ENCODE measurements around the gene ZMYND8.

Gene ZMYND8

DNA sequence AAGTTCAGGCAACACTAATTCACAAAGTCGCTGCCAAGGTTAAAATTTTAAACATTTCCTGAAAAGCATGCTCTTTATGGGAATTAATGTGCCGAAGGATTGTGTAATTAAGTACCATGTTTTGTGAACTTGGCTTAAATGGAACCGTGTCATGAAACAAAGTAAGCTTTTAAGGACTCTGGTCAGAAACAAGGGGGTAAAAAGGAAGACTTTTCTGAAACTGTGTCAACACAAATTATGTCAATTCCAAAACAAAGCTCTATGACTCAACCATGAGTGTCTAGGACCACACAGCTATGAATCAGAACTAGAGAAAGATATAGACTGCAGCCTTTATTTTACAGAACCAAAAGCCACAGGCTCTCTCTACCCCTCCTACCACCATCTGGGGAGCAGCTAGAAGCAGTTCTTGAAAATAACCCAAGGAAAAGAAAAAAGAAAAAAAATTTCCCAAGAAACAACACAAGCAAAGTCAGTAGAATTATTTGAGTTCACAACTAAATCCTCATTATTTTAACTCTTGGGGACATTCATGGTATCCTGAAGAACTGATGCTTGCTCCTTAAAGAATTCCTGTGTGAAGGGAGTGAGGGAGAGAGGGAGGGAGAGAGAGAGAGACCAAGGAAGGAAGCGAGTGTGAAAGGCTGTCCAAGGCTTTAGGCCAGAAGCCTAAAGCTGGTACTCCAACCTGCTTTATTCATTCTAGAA, 81.9 kb downstream of the ZMYND8 start:
- DNase-seq (ENCODE audit: low read depth), result peak; percentile 71
- H3K4me3 ChIP-seq (ENCODE audit: low read depth, low read length), result no peak overlapping the region
- TF ChIP-seq CTCF (IDR thresholded peaks at IDR 0.05; ENCODE audit: low read depth, low read length, missing control alignments), result no peak

DNA sequence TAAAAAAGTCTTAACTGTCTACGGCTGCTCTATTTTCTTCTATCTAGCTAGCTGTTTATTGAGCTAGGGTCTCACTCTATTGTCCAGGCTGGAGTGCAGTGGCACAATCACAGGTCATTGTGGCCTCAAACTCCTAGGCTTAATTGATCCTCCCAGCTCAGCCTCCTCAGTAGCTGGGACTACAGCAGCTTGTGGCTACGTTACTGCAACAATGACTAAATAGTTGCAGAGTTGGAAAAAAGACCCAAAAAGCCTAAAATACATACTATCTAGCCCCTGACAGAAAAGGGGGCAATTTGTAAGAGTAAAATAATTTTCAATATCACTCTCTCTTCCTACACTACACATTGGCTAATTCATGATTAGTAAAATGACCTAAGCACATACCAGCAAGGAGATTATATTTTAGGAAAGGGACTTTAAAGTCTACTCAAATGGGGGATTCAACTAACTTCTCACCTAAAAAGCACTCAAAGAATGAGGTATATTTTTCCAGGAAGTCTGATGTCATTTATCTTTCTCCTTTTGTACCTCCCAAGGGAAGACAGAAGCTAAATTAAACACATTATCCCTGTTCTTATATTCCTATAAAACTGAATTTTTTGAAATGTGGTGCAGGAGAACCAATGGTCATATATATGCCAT, 82.8 kb downstream of the ZMYND8 start:
- no peak for TF ChIP-seq CTCF (IDR thresholded peaks at IDR 0.05; ENCODE audit: low read depth, low read length, missing control alignments)
- no peak overlapping the region for H3K4me3 ChIP-seq (ENCODE audit: low read depth, low read length)
- DNase-seq (ENCODE audit: low read depth), result no peak

DNA sequence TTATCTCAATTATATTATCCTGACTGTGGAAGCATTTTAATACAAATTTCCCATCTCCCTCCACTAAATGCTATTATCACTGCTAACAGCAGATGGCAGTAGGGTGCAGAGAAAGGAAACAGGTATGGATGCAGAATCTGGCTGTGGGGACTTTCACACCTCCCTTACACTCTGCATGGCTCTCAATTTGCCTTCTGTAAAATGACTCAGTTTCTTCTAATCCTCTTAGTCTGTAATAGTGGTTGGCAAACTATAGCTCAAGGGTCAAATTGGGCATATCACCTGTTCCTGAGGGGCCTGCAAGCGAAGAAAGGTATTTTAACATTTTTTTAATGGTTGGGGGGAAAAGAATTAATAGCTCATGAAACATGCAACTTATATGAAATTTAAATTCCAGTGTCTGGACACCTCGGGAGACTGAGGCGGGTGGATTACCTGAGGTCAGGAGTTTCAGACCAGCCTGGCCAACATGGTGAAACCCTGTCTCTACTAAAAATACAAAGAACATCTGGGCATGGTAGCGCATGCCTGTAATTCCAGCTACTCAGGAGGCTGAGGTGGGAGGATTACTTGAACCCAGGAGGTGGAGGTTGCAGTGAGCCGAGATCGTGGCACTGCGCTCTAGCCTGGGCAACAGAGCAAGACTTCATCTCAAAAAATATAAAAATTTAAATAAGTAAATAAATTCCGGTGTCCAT, 83.5 kb downstream of the ZMYND8 start:
- peak; percentile 76 for TF ChIP-seq CTCF (IDR thresholded peaks at IDR 0.05; ENCODE audit: low read depth, low read length, missing control alignments)
- DNase-seq (ENCODE audit: low read depth), result peak; percentile 33
- no peak overlapping the region for H3K4me3 ChIP-seq (ENCODE audit: low read depth, low read length)

DNA sequence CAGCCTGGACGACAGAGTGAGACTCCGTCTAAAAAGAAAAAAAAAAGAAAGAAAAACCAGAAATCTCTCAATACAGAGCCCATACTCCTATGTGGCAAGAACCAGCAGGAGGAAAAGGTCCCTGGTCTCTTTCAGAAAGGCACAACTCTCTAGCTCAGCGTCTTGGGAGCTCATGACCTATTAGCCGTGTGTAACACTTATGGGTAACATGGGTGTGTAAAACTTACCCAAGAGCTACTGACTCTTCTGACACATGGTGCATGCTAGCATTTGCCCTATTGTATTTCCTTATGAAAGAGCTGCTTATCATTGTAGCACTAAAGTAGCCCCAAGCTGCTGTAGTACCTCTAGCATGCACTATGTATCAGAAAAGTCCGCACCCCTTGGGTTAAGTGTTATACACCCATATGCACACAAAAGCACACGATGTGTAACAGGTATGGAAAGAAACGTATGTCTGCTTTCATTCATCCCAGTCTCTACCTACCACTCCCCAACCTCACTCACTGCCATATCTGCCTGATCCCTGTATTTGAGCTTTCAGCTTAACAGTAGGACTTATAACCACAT, 85.4 kb downstream of the ZMYND8 start:
- DNase-seq (ENCODE audit: low read depth), result no peak
- H3K4me3 ChIP-seq (ENCODE audit: low read depth, low read length), result no peak overlapping the region
- TF ChIP-seq CTCF (IDR thresholded peaks at IDR 0.05; ENCODE audit: low read depth, low read length, missing control alignments), result no peak

DNA sequence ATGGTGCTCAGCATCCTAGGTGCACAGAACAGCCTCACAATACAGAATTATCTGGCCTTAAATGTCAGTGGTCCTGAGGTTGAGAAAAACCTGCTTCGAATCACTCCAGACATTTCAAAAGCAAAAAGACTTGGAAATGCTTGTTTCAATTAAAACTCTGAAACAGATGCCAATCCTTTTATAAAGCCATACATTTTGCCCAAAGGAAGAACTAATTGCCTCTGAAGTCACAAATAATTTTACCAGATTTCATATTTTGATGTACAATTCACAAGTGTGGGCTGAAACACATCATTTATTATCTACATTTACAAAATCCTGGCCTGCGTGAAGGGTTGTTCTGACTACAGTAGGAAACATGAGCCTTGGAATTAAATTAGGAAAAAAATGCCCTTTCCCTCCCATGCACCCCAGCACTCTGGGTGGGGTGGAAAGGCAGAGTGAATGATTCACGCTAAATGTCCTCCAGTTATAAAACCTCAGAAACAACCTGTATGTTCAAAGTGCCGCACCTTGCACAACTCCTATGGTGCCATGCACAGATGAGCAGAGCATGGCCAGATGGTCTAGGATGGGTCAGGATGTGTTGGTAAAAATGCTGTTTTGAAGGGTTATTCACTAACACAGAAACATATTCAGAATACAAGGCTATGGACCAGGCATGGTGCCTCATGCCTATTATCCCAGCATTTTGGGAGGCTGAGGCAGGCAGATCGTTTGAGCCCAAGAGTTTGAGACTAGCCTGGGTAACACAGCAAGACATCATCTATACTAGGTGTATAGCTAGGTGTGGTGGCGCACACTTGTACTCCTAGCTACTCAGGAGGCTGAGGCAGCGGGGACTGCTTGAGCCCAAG, 87.0 kb downstream of the ZMYND8 start:
- no peak overlapping the region for H3K4me3 ChIP-seq (ENCODE audit: low read depth, low read length)
- DNase-seq (ENCODE audit: low read depth), result no peak
- no peak for TF ChIP-seq CTCF (IDR thresholded peaks at IDR 0.05; ENCODE audit: low read depth, low read length, missing control alignments)

DNA sequence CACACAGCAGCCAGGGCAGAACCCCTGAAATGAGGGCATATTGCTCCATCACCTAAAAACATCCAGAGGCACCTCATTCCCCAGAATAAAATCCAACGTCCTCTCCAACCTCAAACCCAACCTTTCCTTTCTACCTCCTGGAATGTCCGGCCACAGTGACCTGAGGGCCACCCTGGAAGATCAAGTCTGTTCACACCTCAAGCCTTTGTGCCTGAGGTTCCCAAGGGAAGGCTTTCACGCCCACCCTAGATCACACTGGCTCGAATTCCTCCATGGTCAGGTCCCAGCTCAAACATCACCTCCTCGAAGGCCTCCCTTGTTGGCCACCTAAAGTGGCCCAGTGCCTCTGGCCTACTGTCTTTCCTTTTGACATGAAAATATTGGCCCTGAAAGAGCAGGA, 88.9 kb downstream of the ZMYND8 start:
- TF ChIP-seq CTCF (IDR thresholded peaks at IDR 0.05; ENCODE audit: low read depth, low read length, missing control alignments), result no peak
- H3K4me3 ChIP-seq (ENCODE audit: low read depth, low read length), result no peak overlapping the region
- no peak for DNase-seq (ENCODE audit: low read depth)
